HG03558 (cell line): ENCODE measurements around the gene DIAPH3.

Experiments
- ATAC-seq: cut with Tn5 transposase; IDR thresholded peaks from one replicate; pipeline ENCODE4 v1.9.1; 2021; ENCODE audit warnings: moderate number of reproducible peaks; ENCODE audit not compliant: unreplicated experiment; ENCODE audit errors: extremely low read depth

The DIAPH3 gene

DNA sequence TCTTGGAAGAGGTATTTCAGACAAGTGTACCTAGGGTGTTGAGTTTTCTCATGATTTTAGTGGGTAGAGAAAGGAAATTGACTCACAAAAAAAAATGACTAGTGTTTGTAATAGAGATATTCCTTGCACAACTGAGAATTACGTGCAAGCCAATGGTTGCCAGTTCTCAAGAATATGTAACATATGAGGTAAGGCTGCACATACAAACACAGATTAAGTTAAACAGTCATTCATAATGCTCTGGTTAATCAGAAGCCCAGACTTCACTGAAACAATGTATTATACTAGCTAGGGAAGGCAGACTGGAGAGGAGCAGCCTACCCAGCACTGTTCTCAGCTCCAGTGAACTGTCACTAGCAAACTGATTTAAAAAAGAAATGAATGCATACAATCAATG, 418.3 kb downstream of the DIAPH3 start:
- no peak for ATAC-seq

DNA sequence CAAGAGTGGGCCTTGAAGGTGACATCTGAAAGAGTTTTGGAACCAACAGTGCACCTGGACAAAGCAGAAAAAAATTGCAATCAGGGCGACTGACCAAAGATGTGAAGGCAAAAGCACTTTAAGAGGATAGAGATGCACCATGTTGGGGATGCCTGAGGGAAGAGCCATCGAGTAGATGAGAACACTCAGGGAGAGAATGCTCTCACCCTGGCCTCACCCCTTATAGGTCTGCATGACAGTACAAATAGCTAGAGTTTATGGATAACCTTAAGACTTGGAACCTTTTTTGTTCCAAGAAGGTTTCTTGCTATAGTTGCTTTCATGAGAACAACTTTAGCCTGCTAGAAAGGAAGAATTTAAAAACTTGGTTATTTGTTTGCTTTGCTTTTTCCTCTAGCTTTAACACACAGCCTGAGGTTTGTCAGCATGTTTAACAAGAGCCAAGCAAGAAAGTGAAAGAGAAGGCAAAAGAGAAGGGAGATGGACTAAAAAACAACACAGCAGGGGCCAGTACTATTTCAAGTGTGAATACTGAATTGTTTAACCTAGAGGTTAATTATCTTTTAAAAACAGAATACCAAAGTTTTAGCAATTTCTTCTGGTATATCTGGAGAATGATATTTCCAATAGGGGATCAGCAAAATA, 418.9 kb downstream of the DIAPH3 start:
- no peak for ATAC-seq

DNA sequence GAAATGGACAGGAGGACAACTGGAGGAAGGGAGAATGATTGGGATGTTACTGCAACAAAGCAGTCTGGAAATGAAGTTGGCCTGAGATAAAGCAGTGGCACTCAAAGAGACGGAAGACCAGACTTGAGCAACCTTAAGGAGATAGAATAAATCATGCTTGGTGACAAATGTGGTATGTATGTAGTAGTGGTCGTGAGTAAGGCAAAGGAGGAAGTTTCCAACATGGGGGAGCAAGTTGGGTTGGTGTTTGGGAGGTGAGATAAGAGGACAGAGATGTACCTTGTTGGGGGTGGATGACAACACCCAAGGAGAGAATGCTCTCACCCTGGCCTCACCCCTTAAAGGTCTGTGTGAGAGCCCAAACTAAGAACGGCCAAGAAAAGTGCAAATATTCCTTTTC, 420.5 kb downstream of the DIAPH3 start:
- ATAC-seq: no peak

DNA sequence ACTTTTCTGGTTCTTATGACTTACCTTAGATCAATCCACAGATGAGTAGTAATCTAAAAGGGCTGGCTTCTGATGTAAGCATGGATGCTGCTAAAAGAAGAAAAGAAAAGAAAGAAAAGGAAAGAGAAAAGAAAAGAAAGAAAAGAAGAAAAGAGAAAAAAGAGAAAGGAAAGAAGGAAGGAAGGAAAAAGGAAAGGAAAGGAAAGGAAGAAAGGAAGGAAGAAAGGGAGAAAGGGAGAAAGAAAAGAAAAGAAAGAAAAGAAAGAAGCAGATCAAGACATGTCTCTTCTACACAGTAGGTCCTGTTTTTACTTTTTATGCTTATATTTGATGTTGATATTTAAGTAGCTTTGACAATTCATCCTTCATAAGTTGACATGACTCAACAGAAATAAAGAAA, 421.3 kb downstream of the DIAPH3 start:
- no peak for ATAC-seq

DNA sequence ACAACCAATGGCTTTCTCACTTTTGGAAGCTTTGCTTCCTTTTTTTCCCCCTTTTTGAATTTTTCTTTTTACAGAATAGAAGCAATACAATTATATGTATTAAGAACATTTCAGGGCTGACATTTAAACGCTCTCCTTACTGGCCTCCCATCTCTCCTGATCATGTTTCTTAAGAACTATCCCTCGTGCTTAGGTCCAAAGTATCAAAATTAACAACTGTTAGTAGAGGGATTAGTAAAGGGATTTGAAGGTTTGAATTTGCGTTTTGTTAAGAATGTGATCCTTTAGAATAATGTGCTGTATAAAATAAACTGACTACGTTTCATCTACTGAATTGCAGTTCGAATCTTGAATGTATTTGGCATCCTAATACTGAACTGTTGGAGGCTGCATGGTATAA, 424.8 kb downstream of the DIAPH3 start:
- ATAC-seq: no peak

DNA sequence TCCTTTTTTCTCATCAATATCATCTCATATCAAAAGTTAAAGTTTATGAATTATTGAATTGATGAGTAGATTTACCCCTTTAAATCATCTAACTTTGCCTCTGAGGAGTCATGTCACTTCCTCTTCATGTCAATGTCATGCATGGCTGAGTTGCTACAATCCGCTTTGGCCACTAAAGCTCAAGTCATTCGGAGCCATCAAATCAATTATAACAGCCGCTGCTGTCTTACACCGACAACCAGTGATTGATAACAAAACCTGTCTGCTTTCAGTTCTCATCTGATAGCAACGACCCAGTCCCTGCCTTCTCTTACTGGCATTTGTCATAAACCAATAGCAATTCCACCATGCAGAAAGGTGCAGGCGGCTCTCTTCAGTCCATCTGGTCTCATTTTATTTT, 429.3 kb downstream of the DIAPH3 start:
- ATAC-seq: peak; percentile 100

DNA sequence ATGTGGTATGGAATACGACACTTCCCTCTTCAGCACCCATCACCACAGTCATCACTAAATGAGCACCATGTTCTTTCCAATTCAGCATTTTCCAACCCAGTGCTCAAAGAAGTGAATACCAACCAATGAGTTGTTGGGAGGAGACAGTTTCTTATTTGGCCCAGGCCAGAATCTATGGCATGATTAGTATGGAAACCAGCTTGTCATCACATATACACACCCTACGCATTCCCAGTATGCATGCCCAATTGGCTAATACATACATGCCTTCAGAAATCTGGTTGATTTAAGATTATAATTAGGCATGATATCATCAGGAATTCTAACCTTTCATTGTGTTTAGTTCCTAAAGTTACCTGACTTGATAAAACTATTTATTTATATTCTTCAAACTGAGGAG, 430.0 kb downstream of the DIAPH3 start:
- ATAC-seq: no peak

DNA sequence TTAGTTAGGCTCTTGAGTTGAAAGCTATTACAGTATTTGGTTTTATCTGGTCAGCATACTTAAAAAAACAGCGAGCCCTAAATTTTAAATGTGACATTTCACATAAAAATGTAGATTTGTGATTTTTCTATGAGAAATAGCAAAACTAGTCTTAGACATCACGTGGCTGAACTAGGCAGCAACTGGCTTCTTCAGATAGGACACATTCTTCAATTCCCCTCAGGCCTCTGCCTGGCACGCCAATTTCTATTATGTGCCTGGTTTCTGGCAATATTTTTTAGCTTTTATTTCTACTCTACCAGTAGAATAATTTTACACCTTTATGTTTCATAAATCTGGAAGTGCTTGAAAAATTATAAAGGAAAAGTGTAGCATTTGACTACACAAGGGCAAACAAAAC, 433.7 kb downstream of the DIAPH3 start:
- no peak for ATAC-seq

DNA sequence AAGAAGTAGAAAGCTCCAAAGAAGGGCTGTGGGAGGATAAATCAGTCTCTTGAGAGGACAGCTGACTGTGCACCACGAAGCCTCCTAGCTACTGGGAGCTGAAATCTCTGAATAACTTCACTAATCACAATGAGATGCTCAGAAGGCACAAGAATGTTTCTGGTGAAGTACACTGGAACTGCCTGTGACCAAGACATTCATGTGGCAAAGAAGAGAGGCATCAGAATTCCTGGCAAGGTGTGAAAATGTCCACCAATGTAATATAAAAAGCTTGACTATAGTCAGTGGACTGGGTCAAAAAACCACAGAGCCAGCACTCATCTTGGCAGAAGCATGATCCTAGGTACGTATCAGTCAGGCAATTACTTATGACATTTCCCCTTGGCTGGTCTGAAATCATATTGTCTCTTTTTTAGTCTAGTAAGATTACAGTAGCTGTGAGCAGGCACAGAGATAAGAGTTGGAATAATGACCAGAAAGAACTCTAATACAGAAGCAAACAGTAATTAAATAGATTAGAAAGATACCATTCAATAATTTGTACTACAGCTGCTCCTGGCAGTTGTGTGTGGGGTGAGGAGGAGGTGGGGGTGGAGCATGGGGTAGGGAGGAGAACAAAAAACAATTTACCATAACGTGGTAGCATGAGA, 434.7 kb downstream of the DIAPH3 start:
- ATAC-seq: no peak

DNA sequence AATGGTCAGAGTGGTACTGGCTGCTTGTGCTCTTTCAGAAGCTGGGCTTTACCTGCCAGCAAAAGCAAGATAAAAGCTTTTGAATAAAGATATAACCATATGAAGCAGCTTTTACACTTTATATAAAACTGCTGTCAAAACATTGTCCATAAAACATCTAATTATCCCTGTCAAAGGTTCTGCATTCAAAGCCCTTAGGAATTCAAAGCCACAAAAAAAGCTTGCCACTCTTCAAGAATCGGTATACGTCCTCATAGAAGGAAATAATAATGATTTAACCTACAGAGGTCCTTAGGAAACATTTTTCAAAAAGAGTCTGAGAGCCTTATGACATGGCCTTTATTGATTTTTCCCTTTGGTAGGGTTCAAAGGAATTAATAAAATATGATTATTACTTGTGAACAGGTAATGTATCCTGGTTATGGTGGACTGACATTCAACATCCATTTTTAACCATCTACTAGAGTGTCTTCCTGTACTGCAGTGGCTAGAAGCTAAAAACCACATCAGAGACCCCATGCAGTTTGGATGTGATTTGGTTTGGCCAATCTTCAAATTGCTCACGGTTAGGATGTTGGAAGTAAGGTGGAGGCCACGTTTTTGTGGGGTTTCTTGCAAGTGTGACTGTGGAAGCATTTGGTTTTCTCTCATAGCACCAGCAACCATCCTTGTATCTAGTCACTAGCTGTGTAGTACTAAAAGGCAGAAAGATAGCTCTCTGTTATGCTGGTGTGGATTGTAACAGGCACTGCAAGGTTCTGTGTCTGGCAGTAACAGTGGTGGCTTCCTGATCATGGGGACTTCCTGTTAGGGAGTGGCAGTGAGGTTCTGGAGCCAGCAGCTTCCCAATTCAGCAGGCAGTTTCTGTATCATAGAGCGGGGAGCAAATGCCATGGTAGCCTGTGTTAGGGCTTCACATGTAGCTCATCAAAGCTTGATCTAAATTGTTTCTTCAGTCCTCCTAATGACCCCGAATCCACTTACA, 441.5 kb downstream of the DIAPH3 start:
- no peak for ATAC-seq

DNA sequence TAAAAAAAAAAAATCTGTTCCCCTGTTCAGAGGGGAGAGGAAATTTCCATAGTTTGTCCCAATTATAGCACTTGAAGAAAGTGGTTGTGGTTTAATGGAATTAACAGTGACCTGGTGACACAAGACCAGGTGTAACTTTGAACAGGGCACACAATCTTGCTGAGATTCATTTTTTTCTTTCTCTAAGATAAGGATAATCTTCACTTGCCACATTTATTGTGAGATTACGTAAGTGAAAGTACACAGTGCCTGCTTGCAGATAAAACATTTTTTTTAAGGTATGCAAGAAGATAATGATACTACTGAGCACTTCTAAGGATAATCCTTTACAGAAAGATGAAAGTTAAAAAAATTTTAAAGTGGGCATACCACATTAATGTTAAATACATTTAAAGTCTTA, 448.1 kb downstream of the DIAPH3 start:
- ATAC-seq: no peak

DNA sequence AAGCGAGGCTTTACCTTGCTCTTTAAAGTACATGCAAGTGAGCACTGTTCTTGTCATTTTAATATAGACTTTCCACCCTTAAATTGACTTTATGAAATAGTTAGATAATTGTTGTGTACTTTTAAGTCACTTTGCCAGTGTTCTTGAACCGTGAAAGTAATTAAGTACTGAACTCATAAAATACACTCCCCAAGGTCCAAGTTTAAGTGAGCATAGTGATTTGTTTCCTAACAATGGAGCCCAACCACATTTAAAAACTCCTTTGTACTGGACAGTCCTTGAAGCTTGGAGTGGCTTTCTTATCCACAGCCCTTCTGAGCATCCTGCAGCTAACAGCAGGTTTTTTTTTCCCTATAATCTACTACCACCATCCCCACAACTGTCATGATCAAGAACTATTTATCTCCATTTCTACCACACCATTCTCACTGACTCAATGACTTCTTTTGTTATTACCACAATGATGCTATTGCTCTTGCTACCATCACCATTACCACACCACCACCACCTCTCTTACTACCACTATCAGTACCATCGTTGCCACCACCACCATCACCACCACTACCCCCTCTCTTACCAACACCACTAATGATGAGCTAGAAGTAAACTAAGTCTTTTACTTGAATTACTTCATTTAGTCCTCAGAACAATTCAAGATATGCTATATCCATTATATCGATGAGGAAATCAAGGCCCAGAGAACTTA, 452.6 kb downstream of the DIAPH3 start:
- ATAC-seq: no peak

DNA sequence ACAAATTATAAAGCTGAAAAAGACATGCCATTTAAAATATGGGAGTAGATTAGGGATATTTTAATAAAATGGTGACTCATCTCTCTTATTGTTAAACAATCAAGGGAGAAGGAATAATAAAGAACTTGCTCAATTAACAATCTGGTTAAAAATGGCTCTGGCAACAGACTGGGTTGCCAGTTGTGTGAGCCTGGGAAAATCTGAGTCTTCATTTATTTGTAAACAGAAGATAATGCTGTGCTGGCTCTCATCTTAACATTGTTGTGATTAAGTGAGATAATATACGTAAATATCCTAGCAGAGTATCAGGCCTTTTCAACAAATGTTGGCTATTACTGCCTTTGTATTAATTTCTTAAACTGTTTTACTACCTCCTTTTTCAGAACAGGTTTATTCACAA, 453.3 kb downstream of the DIAPH3 start:
- ATAC-seq: no peak

DNA sequence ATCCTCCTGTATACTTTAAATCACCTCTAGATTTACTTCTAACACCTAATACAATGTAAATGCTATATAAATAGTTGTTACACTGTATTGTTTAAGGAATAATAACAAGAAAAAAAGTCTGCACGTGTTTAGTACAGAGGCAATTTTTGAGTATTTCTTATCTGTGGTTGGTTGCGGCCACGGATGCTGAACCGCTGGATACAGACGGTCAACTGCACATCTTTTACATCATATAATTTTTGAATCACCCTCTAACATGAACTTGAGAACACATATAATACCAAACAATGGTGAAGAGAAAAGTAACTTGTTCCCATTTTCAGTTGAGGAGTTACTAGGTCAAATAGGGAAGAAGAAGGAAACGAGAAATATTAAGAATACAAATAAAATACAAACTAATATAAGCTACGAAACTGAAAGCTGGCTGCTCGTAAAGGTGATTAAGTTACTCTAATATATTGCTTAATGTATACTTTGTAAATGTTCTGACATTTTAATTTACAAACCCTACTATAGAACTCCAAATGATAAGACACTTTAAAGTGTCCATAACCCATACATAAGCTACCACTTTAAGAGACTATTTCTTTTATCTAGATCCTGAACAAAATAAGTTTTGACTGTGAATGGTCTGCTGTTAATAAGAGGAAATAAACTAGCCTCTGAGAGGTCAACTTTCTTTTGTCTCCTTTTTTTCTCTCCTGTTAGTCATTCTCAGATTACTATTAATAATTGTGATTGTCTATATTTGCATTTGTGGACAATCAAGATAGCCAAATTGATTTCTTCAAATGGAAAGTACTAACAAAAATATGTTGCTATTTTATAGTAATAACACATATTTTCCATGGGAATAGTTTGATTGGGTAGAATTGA, 457.4 kb downstream of the DIAPH3 start:
- no peak for ATAC-seq

DNA sequence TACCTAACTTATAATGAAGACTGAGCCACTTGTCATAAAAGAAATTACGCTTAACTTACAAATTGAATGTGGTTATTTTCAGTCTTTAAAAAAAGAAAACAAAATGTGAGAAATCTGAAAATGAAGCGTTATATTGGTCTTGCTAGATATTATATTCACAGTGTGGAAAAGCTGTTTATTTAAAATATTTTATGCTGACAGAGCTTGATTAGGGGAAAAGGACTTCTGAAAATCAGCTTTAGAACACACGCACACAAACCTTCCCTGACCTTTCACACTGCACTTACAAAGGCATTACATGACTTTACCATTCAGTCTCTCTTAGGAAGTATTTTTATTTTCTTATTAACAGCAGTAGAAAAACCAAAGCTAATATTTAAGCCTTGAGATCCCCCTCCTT, 461.5 kb downstream of the DIAPH3 start:
- ATAC-seq: no peak

DNA sequence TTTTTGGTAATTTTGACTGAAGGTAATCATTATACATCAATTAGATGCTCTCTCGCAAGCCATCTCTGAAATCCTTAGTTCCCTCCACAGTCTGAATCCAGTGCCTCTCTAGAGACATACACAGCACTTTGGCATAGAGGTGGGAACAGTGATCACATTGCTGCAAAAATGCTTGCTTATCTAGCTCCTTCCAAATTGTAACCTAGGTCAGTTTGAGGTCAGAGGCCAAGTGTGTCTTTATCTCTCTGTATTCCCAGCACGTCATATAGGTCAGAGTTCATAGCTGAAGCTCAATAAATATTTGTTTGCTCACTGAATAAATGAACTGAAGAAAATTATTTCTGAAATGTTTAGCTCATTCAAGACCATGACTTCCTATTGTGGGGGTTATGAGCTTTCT, 462.5 kb downstream of the DIAPH3 start:
- ATAC-seq: no peak

DNA sequence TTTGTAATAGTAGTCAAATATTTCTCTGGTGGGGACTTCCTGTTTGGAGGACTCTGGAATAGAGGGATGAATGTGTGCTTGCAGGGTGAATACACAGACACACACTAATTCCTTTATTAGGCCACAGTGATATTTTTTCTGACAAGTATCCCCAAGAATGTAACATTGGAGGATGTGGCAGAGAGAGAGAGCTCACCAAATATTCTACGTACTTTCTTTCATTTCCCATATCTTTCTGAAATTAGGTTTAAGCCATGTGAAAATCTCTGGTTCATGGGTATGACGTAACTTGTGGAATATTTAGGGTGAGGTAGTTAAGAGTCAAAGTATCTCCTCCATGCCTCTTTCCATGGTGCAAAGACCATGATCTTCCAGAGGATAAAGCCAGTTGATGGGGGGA, 463.4 kb downstream of the DIAPH3 start:
- no peak for ATAC-seq

DNA sequence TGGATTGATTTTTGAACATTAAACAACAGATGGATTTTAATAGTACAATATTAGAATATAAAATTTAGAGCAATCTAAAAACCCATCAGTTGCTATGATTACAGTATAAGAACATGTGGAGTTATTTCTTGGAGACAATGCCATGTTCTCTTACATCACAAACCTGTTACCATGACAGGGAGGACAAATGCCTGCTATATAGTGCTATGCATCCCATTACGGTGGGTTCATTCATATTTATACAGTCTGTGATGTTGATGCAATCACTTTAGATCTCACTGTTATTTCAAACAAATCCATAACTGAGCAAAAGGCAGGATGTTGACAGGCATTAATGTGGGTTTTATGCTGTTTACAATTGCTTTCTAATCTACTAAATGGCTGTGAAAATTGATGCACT, 467.5 kb downstream of the DIAPH3 start:
- ATAC-seq: no peak

DNA sequence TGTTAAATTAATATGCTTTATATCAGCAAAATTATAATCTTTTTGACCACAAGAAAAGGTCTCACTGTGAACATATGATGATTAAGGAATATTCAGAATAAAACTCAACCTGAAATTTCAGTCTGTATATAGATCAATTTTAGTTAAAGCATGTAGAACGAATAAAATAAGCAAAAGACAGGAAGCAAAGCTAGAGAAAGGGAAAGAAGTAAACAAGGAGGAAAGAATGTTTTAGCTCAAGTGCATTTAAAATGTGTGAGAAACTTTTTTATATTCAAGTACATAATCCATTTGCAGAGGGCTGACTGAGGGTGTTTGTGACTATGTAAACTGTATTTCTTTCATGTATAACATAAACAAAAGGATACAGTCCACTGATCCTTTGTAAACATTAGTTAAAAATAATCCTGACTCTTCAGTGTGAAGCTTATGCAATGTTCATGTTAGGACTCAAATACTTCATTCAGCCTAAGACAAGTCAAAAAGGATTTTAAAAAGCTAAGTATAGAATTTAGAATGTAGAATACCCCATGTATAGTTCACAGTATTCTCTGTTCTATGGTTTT, 472.1 kb downstream of the DIAPH3 start:
- no peak for ATAC-seq
